HG02938 (cell line): ENCODE data around the gene AURKAIP1.
A peak's percentile ranks its signal among the peaks of the same experiment; 100 is the strongest.

Experiments used
- ATAC-seq: cut with Tn5 transposase; IDR thresholded peaks from one replicate; pipeline ENCODE4 v1.9.1; 2021; ENCODE audit warnings: mild to moderate bottlenecking, moderate library complexity; ENCODE audit not compliant: unreplicated experiment

Gene AURKAIP1

DNA sequence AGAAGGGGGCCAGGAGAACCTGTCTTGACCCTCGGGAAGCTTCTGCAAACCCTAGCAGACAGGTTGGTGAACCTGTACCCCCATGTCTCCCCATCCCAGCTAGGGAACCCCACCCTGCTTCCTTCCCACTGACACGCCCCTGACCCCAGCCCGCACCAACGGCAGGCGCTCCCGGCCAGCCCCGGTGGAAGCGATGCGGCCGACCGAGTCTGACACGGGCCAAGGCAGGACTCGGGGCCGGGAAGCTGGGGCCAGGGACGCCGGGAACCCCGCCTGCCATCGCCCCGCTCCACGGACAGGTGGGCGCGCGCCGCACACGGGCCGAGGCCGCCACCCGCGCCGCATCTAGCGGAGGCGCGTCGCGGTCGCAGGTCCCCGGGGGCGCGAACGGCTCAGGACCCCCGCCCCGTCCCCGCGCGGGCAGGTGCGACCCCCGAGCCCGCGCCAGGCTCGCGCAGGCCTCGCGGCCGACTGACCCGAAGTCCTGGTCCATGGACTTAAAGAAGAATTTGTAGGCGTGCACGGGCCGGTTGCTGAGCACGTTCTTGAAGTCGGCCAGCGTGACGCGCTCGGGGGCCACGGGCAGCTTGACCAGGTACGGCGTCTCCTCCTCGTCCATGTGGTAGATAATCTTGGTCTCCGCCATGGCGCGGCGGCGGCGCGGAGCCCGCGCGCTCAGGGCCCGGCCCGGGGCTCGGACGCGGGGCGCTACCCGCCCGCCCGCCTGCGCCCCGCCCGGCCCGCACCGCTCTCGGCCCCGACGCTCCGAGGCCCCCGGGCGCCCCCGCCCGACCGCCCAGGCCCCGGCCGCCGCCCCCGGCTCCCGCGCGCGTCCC, 26.4 kb downstream of the AURKAIP1 start:
- peak; percentile 8 for ATAC-seq

DNA sequence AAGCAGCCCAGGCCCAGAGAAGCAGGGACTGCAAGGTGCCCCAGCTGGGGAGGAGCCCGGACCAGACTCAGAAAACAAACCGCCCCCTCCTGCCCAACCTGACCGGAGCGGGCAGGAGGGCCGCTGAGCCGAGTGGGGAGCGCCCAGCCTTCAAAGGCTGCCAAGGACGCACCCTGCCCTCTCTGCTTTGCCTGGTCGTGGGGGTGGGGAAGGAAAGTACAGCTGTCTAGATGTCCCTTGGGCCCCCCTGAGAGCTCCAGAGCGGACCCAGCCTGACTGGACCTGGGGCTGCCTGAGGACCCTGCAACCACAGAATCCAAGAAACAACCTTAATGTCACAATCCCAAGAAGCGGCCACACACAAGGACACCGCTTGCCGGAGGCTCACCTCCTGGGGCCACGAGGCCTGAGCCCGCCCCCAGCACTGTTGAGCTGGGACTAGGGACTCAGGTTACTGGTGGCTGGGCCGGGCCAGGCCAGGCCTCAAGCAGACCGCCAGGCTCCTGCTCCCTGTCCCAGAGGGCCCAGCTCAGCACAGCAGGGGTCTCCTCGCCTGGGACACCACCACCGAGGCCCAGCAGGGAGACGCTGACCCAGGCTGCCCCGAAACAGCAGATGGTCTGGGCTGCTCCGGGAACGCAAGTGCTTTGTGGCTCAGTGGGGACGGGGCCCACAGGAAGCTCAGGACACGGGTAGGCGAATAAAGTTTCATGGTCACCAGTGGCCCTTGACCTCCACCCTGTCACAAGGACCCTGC, 27.2 kb downstream of the AURKAIP1 start:
- ATAC-seq: no peak

DNA sequence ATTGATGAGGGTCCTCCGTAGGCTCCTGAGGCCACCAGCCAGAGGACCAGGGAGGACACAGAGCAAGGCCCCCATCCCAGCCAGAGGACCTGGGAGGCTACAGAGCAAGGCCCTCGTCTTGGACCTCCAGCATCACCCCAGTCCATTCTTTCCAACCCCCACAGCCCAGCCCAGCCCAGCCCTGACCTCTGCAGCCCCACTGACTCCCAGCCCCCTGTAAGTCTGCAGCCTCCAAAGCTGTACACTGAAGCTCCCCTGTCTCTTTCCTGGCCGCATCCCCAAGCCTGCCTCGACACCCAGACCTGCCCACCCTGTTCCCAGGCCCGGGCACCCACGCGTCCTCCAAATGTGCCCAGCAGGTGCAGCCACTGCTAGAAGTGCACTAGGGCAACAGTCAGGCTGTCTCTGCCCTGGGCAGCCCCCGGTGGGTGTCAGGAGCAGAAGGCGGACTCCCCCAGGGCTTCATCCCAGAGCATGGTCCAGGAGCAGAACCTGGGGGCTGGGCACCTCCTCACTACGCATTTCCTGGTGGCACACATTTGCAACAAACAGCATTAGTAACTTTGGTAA, 27.9 kb downstream of the AURKAIP1 start:
- ATAC-seq: no peak

DNA sequence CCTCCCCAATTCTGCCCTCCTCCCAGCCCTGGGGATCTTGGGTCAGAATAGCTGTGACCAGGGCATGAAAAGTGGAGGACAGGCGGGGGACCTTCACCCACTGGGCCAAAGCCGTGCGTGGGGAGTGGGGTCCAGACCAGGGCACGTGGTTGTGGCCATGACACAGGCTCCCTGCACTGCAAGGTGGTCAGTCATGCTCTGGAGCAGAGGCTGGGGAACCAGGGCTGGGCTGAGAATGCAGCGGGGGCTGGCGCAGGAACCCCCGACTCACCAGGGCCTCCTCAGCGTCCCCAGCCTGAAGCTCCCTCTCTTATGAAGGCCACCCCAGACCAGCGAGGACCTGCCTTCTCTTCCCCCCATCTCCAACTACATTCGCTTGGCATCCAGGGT, 28.5 kb downstream of the AURKAIP1 start:
- no peak for ATAC-seq

DNA sequence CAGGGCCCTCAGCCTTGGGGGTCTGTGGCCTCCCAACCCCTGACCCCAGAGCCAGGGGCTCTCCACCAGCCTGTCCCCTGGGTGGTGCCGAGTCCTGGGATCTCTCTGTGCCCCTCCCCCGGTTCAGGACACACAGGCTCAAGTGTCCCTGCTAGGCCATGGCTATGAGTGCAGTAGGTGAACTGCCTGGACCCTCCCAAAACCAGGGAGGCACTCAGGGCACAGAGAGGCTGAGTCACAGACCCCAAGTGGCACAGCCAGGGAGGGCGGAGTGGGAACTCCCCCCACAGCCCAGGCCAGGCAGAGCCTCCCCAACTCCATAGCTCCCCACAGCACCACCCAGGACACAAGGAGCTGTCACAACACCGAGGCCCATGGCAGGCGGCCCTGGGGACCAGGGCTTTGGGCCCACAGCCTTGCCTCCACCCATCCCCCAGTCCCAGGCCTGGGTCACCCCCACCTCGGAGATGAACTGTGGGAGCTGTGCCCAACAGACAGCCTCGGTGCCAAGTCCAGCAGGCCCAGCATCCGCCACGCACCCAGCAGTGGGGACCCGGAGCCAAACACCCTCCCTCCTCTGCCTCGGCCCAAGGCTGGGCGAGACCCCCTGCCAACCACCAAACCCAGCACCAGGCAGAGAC, 29.0 kb downstream of the AURKAIP1 start:
- no peak for ATAC-seq

DNA sequence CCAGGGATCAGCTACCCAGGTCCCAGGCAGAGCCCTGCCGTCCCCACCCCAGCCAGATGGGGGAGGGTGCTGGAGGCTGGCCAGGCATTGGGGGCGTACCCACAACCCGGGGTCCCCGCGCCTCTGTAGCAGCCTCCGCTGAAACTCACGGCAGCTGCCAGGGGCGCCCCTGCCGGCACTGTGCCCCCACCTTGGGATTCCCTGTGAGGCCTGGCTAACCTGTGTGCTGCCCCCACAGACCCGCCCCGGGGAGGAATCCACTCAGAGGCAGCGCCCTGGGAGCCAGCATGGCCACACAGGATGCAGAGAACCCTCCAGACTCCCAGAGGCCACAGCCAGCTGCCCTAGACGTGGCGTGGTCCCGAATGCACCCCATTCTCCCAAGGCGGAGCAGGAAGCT, 29.6 kb downstream of the AURKAIP1 start:
- ATAC-seq: no peak

DNA sequence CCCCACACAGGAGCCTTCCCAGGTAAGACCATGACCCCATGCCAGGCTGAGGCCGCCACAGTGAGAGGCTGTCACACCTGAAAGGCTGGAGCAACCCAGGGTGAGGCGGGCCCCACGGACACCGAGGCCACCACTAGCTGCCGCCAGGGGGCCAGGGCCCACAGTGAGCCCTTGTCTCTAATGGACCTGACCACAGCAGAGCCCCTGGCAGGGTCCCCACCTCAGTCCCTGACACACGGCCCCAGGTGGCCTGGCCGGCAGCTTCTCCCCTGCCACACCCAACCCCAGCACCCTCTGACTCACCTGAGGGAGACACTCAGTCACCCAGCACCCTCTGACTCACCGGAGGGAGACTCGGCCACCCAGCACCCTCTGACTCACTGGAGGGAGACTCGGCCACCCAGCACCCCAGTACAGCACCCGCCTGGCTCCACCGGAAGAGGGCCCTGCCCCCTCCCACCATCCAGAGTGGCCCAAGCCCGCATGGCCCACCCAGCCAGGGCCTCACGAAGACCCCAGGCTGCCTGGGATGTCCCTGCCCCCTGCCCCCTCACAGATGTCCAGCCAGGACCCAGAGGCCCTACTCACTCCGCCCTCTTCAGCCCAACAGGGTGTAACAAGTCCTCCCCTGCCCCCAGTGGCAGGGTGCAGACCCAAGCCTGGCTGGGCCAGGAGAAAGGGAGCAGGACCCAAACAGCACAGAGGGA, 30.2 kb downstream of the AURKAIP1 start:
- ATAC-seq: no peak

DNA sequence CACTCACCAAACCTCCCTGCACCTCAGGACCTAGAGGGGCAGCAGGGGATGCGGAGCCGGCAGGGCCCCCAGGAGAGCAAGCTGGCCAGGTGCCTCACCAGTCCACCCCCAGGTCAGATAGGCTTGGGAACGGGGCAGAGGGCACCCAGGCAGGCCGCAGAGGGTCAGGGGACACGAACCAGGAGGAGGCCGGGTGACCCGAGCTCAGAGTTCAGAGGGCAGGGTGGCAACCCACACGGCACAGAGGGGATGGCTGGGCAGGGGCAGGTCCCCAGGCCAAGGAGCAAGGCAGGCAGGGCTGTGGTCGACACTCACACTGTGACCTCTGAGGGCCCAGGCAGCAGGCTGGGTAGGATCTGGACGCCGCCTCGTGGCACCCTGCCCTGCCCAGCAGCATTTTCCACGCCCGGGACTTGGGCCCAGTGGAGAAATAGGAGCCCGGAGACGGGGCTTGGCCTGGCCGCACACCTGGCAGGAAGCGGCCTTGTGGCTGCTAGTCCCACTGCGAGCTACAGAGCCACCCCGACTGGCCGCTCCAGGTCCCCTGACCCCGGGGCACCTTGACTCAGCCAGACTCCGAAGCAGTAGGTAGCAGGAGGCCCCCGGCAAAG, 31.1 kb downstream of the AURKAIP1 start:
- ATAC-seq: no peak

DNA sequence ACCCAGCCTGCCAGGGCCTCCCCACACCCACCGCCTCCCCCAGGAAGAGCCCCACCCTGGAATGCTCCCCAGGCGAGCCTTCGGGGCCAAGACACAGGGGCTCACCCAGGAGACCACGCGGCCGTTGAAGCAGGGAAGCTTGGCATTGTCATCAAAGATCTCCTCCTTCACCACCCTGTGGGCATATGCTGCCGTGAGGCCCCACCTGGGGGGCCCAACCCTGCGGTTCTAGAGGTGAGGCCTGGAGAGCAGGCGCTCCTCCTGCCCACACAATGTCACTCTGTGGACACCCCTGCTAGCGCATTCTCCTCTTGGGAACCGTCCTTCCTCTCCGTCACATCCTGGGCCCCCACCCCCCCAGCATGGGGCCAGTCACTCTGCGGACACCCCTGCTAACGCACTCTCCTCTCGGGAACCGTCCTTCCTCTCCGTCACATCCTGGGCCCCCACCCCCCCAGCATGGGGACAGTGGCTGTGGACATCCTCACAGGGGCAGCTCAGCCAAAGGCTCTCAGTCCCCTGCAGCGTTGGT, 32.4 kb downstream of the AURKAIP1 start:
- ATAC-seq: no peak

DNA sequence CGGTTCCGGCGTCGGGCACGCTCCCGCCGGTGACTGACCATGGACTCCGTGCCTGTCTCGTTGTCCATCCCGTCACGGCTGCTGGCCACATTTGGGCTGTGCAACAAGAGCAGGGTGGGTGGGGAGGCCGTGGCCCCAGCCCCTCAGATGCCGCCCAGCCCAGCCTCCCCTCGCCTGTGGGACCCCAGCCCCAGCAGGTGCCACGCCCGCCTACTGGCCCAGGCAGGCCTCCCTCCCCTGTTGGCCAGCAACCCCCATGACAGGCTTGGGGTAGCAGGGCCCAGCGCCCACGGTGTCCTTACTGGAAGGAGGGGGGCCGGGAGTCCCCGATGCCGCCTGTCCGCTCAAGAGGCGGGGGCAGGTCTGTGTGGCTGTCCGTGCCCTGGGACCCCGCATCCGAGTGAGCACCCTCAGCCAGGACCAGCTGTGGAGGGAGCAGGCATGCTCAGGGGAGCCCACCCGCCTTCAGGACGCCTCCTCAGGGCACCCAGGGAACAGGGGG, 32.9 kb downstream of the AURKAIP1 start:
- ATAC-seq: no peak

DNA sequence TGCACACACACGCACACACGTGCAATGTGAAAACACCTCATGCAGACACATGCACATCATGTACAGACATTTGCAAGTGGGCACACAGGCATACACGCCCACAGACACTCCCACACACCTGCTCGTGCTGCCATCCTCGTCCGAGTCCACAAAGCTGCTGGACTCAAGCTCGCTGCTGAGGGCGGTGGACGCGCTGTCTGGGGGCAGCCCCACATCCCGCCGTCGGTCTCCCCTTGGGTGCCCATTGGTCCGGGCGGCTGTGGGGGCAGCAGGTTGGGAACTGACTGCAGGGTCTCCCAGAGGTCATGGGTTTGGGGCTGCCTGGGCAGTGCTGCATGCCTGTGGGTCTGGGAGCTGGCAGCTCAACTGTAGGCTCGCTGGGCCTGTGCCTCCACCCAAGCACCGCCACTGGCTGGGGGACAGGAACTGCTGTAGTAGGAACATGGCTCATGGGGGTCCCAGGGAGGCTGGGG, 33.4 kb downstream of the AURKAIP1 start:
- no peak for ATAC-seq

DNA sequence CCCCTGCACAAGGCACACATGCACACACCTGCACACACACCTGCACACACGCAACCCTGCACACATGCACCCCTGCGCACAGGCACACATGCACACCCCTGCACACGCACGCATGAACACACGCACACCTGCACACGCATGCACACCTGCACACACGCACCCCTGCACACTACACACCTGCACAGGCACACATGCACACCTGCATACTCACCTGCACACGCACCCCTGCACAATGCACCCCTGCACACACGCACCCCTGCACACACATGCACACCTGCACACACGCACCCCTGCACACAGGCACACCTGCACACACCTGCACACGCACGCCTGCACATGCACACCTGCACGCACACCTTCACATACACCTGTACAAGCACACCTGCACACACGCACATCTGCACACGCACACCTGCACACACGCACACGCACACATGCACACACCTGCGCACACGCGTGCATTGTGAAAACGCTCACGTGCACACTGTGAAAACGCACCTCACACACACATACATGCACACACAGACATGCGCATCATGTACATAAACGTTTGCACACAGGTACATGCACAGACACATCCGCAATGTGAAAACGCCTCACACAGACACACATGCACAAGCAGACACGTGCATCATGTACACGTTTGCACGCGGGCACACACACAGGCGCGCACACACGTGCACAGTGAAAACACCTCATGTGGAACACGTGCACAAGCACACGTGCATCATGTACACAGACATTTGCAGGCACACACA, 34.0 kb downstream of the AURKAIP1 start:
- ATAC-seq: no peak

DNA sequence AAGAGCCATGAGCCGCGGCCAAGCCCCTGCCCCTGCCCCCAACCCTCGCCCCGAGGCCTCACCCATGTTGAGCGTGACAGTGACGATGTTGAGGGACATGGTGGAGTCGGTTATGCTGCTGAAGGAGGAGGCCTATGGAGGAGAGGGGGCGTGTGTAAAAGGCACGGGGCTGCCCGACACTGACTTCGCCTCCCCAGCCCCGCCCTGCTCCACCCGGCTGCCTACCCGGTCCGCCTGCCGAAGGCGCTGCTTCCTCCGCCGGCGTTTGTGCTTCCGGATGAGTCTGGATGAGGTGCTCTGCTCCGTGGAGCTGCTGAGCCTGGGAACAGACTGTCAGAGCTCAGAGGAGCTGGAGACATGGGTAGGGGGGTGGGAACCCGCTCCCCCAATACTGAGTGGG, 34.8 kb downstream of the AURKAIP1 start:
- ATAC-seq: no peak

DNA sequence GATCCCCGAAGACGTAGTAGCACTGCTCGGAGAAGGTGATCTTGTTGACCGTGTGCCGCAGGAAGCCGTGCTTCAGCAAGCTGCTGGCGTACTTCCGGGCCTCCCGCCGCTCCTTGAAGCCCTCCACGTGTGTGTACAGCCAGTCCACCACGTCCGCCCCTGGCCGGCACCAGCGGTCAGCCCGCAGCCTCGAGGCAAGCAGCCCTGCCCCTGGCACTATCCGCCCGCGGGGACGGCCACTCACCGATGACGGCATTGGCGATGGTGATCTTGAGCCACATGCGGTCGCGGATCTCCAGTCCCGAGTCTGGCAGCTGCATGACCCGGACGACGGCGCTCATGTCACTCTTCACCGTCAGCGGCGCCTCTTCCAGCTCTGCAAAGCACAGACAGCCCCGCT, 36.7 kb downstream of the AURKAIP1 start:
- no peak for ATAC-seq

DNA sequence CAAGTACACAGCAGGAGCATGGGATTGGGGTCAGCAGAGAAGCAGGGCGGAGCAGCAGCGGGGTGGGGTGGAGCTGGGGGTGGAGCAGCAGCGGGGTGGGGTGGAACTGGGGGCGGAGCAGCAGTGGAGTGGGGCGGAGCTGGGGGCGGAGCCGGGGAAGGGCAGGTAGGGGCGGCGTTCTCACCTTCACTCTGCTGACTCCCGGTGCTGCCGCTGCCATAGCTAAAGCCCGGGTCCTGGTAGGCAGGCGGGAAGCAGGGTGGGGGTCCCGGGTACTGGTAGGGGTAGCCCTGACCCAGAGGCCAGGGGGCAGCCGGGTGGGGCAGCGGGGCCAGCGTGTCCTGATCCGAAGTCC, 37.2 kb downstream of the AURKAIP1 start:
- ATAC-seq: no peak

DNA sequence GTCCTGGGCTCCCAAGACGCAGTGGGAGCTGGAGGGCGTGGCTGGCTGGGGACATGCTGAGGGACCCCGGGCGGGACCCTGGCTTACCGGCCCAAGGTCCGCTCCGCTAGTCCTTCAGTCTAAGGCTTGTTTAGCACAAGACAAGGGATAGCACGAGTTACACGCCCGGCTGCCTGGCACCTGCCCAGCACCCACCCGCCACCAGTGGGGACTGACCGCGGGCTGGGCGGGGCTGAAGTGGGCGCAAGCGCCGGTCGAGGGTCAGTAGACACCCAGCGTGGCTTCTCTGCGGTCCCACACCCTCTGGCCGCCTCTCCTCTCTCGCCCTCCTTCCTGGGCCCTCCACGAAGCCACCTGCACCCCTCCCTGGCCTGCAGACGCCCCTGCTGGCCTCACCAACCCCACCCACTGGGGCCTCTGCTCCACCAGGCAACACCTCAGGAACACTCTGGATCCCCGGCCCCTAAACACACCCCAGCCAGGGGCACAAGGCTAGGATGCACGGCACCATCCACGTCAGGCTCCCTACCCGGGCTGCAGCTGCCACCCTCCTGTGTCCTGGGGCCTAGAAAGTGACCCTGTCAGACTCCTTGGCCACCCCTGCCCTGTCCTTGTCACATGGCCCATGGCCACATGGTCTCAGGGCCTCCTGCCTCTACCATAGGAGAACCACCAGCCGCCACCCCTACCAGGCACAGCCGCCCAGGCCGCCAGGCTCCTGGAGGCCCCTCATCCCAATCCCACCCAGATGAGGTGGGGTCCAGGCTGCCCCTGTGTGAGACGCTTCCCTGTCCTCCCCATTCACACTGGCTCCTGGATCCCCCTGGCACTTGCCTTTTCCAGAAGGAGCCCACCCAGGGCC, 37.8 kb downstream of the AURKAIP1 start:
- ATAC-seq: no peak

DNA sequence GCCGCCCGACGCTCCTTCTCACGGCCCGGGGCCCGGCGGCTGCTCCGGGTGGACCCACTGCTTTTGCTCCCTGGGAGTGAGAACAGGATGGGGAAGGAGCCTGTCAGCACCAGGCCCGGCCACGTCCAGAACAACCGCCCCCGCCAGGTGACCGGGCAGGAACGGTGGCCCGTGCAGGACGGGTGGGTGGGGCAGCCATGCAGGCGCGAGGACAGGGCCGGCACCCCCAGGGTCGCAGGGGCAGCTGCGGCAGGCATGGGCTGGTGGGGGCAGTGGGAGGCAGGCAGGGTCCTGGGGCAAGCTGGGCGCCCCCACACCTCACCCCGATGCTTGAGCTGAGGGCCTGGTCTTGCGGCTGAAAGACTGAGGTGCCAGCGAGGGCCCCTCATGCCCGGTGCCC, 38.6 kb downstream of the AURKAIP1 start:
- no peak for ATAC-seq

DNA sequence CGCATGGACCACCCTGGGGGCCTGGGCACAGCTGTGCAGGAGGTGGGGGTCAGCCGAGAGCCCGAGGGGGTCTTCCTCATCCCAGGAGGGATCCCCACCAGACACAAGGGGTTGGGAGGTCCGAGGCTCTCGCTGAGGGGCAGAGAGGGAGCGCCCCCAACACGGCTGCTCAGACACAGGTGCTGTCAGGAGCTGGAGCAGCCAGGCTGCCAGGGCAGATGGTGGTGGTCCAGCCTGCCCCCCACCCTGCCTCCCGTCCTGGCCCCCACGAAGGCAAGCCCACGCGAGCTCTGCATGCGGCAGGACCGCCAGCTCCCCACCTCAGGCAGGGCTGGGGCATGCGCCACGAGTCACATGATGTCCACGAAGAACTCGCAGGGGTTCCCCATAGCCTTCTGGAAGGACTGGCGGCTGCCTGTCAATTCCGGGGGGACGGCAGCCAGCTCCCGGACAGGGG, 39.2 kb downstream of the AURKAIP1 start:
- ATAC-seq: no peak
